ENCODE measurements around the gene SGCD. TPM values are rescaled to one million over a fixed set of nuclear protein-coding genes. Genes with fewer than 3 reads are reported as not detected.

The SGCD gene
- total RNA-seq, 3 donors from 2014 or later = 3.1 to 15.4 (median 6.2) TPM

GRCh38 chr5:156486394-156487238 lies 159.7 kb downstream of the SGCD start:
- no peak for DNase-seq (ENCODE audit: low spot score in 2 of 2)
- Histone ChIP-seq H3K4me3 (no peak overlapping the region), H3K36me3 (no peaks in the 10 kb centered on the region), H3K9me3 (peaks cover 16% of the 10 kb centered on the region in 2 donors), H3K4me1 (no peaks in the 10 kb centered on the region), H3K27ac (no peak overlapping the region), H3K27me3 (no peaks in the 10 kb centered on the region)
- intact Hi-C loops (cut with DNase I; ENCODE audit: low total_unique reads) = no loop called here
- TF ChIP-seq, protein P1, sequence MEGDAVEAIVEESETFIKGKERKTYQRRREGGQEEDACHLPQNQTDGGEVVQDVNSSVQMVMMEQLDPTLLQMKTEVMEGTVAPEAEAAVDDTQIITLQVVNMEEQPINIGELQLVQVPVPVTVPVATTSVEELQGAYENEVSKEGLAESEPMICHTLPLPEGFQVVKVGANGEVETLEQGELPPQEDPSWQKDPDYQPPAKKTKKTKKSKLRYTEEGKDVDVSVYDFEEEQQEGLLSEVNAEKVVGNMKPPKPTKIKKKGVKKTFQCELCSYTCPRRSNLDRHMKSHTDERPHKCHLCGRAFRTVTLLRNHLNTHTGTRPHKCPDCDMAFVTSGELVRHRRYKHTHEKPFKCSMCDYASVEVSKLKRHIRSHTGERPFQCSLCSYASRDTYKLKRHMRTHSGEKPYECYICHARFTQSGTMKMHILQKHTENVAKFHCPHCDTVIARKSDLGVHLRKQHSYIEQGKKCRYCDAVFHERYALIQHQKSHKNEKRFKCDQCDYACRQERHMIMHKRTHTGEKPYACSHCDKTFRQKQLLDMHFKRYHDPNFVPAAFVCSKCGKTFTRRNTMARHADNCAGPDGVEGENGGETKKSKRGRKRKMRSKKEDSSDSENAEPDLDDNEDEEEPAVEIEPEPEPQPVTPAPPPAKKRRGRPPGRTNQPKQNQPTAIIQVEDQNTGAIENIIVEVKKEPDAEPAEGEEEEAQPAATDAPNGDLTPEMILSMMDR (IDR thresholded peaks at IDR 0.05) = no peak
- TF ChIP-seq POLR2A (IDR thresholded peaks at IDR 0.05) = no peak
- TF ChIP-seq POLR2AphosphoS5 (IDR thresholded peaks at IDR 0.05) = no peak

GRCh38 chr5:156491766-156492165 lies 164.8 kb downstream of the SGCD start:
- Histone ChIP-seq H3K9me3 (peaks cover 9 to 16% of the 10 kb centered on the region in 2 donors), H3K4me3 (no peak overlapping the region), H3K27ac (no peak overlapping the region), H3K27me3 (no peaks in the 10 kb centered on the region), H3K4me1 (no peaks in the 10 kb centered on the region), H3K36me3 (no peaks in the 10 kb centered on the region)
- intact Hi-C loops (cut with DNase I; ENCODE audit: low total_unique reads) = no loop called here
- no peak for DNase-seq (ENCODE audit: low spot score in 2 of 2)
- TF ChIP-seq, protein P1 (IDR thresholded peaks at IDR 0.05) = no peak
- TF ChIP-seq POLR2A (IDR thresholded peaks at IDR 0.05) = no peak
- TF ChIP-seq POLR2AphosphoS5 (IDR thresholded peaks at IDR 0.05) = no peak

DNA sequence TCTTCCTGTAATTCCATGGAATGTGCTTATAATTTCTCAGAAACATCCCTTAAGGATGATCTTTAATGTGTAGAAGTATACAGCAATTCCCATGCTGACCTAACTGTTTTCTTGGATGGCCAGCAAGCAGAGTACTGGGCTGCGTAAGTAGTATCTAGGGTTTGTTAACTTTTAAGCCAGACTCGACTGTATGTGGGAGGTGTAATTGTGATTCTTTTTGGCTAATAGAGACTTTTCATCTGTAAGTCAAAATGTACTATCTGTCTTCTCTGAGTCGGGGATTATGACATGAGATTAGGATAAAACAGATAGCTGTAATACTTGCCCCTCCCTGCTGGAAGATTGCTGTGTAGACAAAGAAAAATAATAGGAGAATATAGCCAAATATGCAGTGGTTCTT lies 169.3 kb downstream of the SGCD start:
- intact Hi-C loops (cut with DNase I; ENCODE audit: low total_unique reads) = no loop called here
- Histone ChIP-seq H3K36me3 (no peaks in the 10 kb centered on the region), H3K9me3 (no peaks in the 10 kb centered on the region), H3K27ac (no peak overlapping the region), H3K4me3 (no peak overlapping the region), H3K4me1 (no peaks in the 10 kb centered on the region), H3K27me3 (no peaks in the 10 kb centered on the region)
- no peak for DNase-seq (ENCODE audit: low spot score in 2 of 2)
- TF ChIP-seq POLR2A (IDR thresholded peaks at IDR 0.05) (no peak), POLR2AphosphoS5 (IDR thresholded peaks at IDR 0.05) (no peak)
- TF ChIP-seq, protein P1 (IDR thresholded peaks at IDR 0.05) = no peak

DNA sequence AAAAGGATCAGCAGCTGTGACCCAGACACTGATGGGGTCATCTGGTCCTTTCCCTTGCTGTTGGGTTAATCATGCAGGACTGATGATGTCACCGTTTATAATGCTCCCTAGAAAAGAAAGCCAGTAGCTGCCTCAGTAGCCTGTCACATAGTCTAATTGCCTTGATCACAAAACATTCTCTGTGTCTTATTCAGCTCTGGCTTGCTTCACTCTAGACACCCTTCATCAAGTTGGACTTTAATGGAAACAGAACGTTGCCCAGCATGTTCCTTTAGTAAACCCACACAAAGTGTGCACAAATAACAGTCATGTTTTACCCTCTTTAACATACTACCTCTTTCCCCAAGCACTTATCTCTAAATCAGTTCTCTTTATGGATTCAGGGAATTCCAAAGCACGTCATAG lies 170.8 kb downstream of the SGCD start:
- no peak for DNase-seq (ENCODE audit: low spot score in 2 of 2)
- Histone ChIP-seq H3K4me3 (no peak overlapping the region), H3K4me1 (no peaks in the 10 kb centered on the region), H3K36me3 (no peaks in the 10 kb centered on the region), H3K9me3 (no peaks in the 10 kb centered on the region), H3K27me3 (no peaks in the 10 kb centered on the region), H3K27ac (no peak overlapping the region)
- TF ChIP-seq POLR2A (IDR thresholded peaks at IDR 0.05) (no peak), POLR2AphosphoS5 (IDR thresholded peaks at IDR 0.05) (no peak)
- TF ChIP-seq, protein P1 (IDR thresholded peaks at IDR 0.05) = no peak
- intact Hi-C loops (cut with DNase I; ENCODE audit: low total_unique reads) = no loop called here

DNA sequence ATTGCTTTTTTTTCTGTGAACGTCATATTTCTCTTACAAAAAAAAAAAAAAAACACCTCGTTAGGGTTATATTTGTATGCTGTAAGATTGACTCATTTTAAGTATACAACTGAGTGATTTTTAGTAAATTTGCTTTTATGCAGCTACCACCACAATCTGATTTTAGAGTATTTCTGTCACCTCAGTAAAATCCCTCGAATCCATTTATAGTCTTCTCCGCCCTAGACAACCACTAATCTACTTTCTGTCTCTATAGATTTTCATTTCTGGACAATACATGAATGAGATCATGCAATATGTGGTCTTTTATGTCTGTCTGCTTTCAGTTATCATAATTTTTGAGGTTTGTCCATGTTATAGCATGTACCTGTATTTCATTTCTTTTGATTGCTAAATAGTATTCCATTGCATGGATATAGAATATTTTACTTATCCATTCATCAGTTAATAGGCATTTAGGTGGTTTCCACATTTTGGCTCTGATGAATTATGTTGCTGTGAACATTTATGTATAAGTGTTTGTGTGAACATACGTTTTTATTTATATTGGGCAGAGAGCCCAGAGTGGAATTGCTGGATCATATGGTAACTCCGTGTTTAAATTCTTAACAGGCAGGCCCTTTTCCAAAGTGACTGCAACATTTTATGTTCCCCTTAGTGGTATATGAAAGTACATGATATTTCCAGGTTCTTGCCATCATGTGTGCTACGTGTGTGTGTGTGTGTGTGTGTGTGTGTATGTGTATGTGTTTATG lies 171.4 kb downstream of the SGCD start:
- Histone ChIP-seq H3K27ac (no peak overlapping the region), H3K4me3 (no peak overlapping the region), H3K27me3 (no peaks in the 10 kb centered on the region), H3K4me1 (no peaks in the 10 kb centered on the region), H3K36me3 (no peaks in the 10 kb centered on the region), H3K9me3 (no peaks in the 10 kb centered on the region)
- TF ChIP-seq POLR2AphosphoS5 (IDR thresholded peaks at IDR 0.05) (no peak), POLR2A (IDR thresholded peaks at IDR 0.05) (no peak)
- TF ChIP-seq, protein P1 (IDR thresholded peaks at IDR 0.05) = no peak
- no peak for DNase-seq (ENCODE audit: low spot score in 2 of 2)
- intact Hi-C loops (cut with DNase I; ENCODE audit: low total_unique reads) = no loop called here
